PC-9 (cell line): ENCODE measurements around the gene ATP2B3. TPM values are rescaled to one million over a fixed set of nuclear protein-coding genes. Genes with fewer than 3 reads are reported as not detected.
A peak's percentile ranks its signal among the peaks of the same experiment; 100 is the strongest.

ENCODE experiments used
- BruUV-seq: library from RNA; stranded (reverse); fragments of 400-500 nt; replicated peaks from 2 replicates; lab custom pipeline; 2021; lab: Mats Ljungman, UMichigan
- CTCF ChIA-PET: fragments of 300-600 bp; sonication (Branson Sonifier 250); formaldehyde crosslinking; loops from one replicate; lab custom pipeline; 2022; ENCODE audit warnings: antibody characterized with exemption; lab: Charles Lee
- POLR2A ChIA-PET: fragments of 300-600 bp; sonication (Branson Sonifier 250); formaldehyde crosslinking; loops from one replicate; lab custom pipeline; 2022; ENCODE audit warnings: antibody characterized with exemption; ENCODE audit not compliant: unreplicated experiment; lab: Charles Lee
- DNase-seq, 2 experiments: peaks; one replicate each; pipeline versions ENCODE4 v3.0.0 to v3.0.0-alpha.2; 2015 to 2022; ENCODE audit warnings: mixed read lengths in 1 of 2
- H2AFZ ChIP-seq: fragments of 200-600 bp; sonication (generic); 2 replicates; pipeline ENCODE4 v1.8.1; 2017; ENCODE audit warnings: antibody characterized with exemption
- H3F3A ChIP-seq: fragments of 200-600 bp; sonication (generic); 2 replicates; pipeline ENCODE4 v1.8.1; 2017; ENCODE audit warnings: antibody characterized with exemption, mild to moderate bottlenecking, low read depth; ENCODE audit not compliant: insufficient read depth
- H3K27ac ChIP-seq: fragments of 200-600 bp; sonication (generic); 2 replicates; pipeline ENCODE4 v1.6.1; 2016; ENCODE audit warnings: mixed run types
- H3K27me3 ChIP-seq: fragments of 200-600 bp; sonication (generic); 2 replicates; pipeline ENCODE4 v1.6.1; 2016; ENCODE audit warnings: low read depth, mixed run types; ENCODE audit not compliant: insufficient read depth
- H3K36me3 ChIP-seq: fragments of 200-600 bp; sonication (generic); 2 replicates; pipeline ENCODE4 v1.6.1; 2016; ENCODE audit warnings: low read depth, mixed run types
- H3K4me1 ChIP-seq: fragments of 200-600 bp; sonication (generic); replicated peaks from 2 replicates; pipeline ENCODE4 v1.6.1; 2016; ENCODE audit warnings: mixed run types; ENCODE audit not compliant: insufficient read depth
- H3K4me2 ChIP-seq: fragments of 200-600 bp; sonication (generic); 2 replicates; pipeline ENCODE4 v1.6.1; 2017; ENCODE audit warnings: mixed run types
- H3K4me3 ChIP-seq: fragments of 200-600 bp; sonication (generic); 2 replicates; pipeline ENCODE4 v1.6.1; 2016; ENCODE audit warnings: mixed run types
- H3K79me2 ChIP-seq: fragments of 200-600 bp; sonication (generic); 2 replicates; pipeline ENCODE4 v1.6.1; 2017; ENCODE audit warnings: low read depth, mixed run types
- H3K9me2 ChIP-seq: fragments of 200-600 bp; sonication (generic); 2 replicates; pipeline ENCODE4 v1.8.1; 2017; ENCODE audit warnings: mild to moderate bottlenecking; ENCODE audit not compliant: insufficient read depth
- H3K9me3 ChIP-seq: fragments of 200-600 bp; sonication (generic); 2 replicates; pipeline ENCODE4 v1.8.1; 2016; ENCODE audit warnings: low read depth; ENCODE audit not compliant: insufficient read depth
- H4K20me1 ChIP-seq: fragments of 200-600 bp; sonication (generic); 2 replicates; pipeline ENCODE4 v1.8.1; 2017; ENCODE audit not compliant: insufficient read depth
- EZH2 ChIP-seq: fragments of 200-600 bp; sonication (generic); IDR thresholded peaks from 2 replicates; pipeline ENCODE4 v1.8.0; 2017; ENCODE audit warnings: antibody characterized with exemption, low read depth
- intact Hi-C: fragments of 100-400 bp; cut with micrococcal nuclease; formaldehyde crosslinking; loops from one replicate; pipeline ENCODE4 v1.10.0; 2022; ENCODE audit not compliant: unreplicated experiment
- total RNA-seq: library from RNA; stranded (reverse); gene quantifications from 2 replicates; pipeline ENCODE4 v1.2.3, GENCODE V29; 2021
- TF ChIP-seq, protein P1 (sequence below): fragments of 200-600 bp; sonication (generic); conservative IDR thresholded peaks from 2 replicates; pipeline ENCODE4 v1.6.1; 2017; ENCODE audit warnings: mixed run types, antibody characterized with exemption, mild to moderate bottlenecking, moderate library complexity

Gene ATP2B3
- total RNA-seq, 1 experiment from 2014 or later: not detected

DNA sequence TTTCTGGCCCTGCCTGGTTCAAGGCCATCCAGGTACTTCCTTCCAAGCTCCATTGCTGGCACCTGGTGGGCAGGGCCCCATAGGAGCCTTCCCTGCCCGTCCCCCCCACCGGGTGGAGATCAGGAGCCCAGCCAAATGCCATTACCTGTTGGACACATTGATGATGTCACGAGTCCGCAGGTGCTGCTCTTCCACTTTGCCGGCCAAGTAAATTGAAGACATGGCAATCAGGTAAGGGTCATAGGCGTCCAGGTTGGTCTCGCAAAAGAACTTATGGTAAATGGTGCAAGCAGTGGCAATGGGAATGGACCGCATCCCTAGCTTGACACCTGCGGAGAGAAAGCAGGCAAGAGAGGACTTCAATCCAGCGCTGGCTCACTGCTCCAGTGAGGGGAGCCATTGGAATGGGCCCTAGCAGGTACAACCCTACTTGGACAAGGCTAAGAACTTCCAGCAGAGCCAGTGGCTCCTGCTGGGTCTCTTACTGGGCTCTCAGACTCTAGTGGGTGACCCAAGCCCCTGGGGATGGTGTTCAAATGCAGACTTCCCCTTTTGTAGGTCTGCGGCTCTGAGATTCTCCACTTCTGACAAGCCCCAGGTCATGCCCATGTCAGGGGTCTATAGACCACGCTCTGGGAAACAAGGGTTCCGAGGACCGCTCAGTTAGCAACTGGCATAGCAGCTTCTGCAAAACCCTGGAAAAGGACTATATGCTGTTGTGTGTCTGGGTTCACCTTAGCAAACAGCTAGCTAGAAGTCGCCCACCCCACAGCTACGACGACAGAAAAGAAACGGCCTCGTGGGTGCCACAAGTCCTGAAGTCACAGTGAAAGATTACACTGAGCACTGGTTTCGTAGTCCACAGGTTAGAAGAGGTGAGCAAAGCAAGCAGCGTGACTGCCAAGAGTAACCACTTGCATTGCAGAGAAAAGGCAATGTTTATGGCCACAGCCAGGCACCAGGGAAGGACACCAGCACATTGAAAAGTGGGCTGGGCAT is 78.7 kb downstream of the ATP2B3 start:
- Histone ChIP-seq H2AFZ (no peak overlapping the region), H3K79me2 (peaks cover 24% of the 10 kb centered on the region), H4K20me1 (peaks cover 4% of the 10 kb centered on the region; the same call in 1 of the 2 replicates), H3K36me3 (no peaks in the 10 kb centered on the region), H3K4me1 (peaks cover 15% of the 10 kb centered on the region; the same call in 1 of the 2 replicates), H3K4me2 (no peak overlapping the region), H3K4me3 (no peak overlapping the region), H3K9me3 (no peaks in the 10 kb centered on the region), H3F3A (no peaks in the 10 kb centered on the region; the same call in 1 of the 2 replicates), H3K27me3 (no peaks in the 10 kb centered on the region), H3K27ac (no peak overlapping the region), H3K9me2 (no peaks in the 10 kb centered on the region)
- BruUV-seq: no TSS peak
- TF ChIP-seq, protein P1, sequence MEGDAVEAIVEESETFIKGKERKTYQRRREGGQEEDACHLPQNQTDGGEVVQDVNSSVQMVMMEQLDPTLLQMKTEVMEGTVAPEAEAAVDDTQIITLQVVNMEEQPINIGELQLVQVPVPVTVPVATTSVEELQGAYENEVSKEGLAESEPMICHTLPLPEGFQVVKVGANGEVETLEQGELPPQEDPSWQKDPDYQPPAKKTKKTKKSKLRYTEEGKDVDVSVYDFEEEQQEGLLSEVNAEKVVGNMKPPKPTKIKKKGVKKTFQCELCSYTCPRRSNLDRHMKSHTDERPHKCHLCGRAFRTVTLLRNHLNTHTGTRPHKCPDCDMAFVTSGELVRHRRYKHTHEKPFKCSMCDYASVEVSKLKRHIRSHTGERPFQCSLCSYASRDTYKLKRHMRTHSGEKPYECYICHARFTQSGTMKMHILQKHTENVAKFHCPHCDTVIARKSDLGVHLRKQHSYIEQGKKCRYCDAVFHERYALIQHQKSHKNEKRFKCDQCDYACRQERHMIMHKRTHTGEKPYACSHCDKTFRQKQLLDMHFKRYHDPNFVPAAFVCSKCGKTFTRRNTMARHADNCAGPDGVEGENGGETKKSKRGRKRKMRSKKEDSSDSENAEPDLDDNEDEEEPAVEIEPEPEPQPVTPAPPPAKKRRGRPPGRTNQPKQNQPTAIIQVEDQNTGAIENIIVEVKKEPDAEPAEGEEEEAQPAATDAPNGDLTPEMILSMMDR: no peak
- TF ChIP-seq EZH2: no peak
- no peak for DNase-seq
- intact Hi-C loops: loop anchor here (5.0 kb wide), 1 partner anchor 781 kb away; the partner anchor contains the start of gene EMD
- ChIA-PET POLR2A (no interaction called here), CTCF (no interaction called here)

- H4K20me1 ChIP-seq: peaks cover 4% of the 10 kb centered on the region; the same call in 1 of the 2 replicates
- no peaks in the 10 kb centered on the region for H3K27me3 ChIP-seq
- H3F3A ChIP-seq: no peaks in the 10 kb centered on the region; the same call in 1 of the 2 replicates
- H3K4me1 ChIP-seq: peaks cover 15% of the 10 kb centered on the region; the same call in 1 of the 2 replicates
- ChIA-PET CTCF (no interaction called here), POLR2A (no interaction called here)
- no TSS peak for BruUV-seq
- H2AFZ ChIP-seq: no peak overlapping the region
- H3K9me2 ChIP-seq: no peaks in the 10 kb centered on the region
- H3K79me2 ChIP-seq: peaks cover 24% of the 10 kb centered on the region
- no peaks in the 10 kb centered on the region for H3K9me3 ChIP-seq
- H3K4me2 ChIP-seq: peak overlapping the region; percentile 82
- intact Hi-C loops: loop anchor here (5.0 kb wide), 1 partner anchor 780 kb away; the partner anchor contains the start of gene EMD
- H3K27ac ChIP-seq: no peak overlapping the region
- H3K36me3 ChIP-seq: no peaks in the 10 kb centered on the region
- DNase-seq: no peak
- H3K4me3 ChIP-seq: no peak overlapping the region; the same call in 1 of the 2 replicates
- TF ChIP-seq, protein P1: no peak
- no peak for TF ChIP-seq EZH2
Observed at GRCh38 chrX:153596981-153597750, 79.7 kb downstream of the ATP2B3 start.
